ENCODE data around the gene SULT1C4. TPM values are rescaled to one million over a fixed set of nuclear protein-coding genes. Genes with fewer than 3 reads are reported as not detected.
A peak's percentile ranks its signal among the peaks of the same experiment; 100 is the strongest.

The SULT1C4 gene
- polyA plus RNA-seq, 1 of the 3 experiments (the other 2 are of a cell fraction), result 0.18 TPM

GRCh38 chr2:108383146-108383830, 5.5 kb downstream of the SULT1C4 start:
- H3K27ac ChIP-seq (ENCODE audit: low read depth in 2 of 2, low read length in 1 of 2), result no peak overlapping the region
- H3F3A ChIP-seq (replicated peaks; ENCODE audit: insufficient read depth), result no peaks in the 10 kb centered on the region
- DNase-seq, result no peak
- no peaks in the 10 kb centered on the region for H3K36me3 ChIP-seq (replicated peaks in 1 of 2; ENCODE audit: control insufficient read depth in 1 of 2, insufficient read depth in 2 of 2, low read length in 1 of 2)
- 89% methylated on average over 4 of the region's 4 CpGs for WGBS (ENCODE audit: low lambda C conversion rate)
- no peak overlapping the region for H2AFZ ChIP-seq (ENCODE audit: low read depth)
- H3K4me2 ChIP-seq, result no peak overlapping the region
- H3K9ac ChIP-seq, result no peak overlapping the region
- no peaks in the 10 kb centered on the region for H3K79me2 ChIP-seq (ENCODE audit: insufficient read depth)
- H3K9me2 ChIP-seq, result no peaks in the 10 kb centered on the region
- TF ChIP-seq CTCF (IDR thresholded peaks at IDR 0.05) (peak; percentile 26; the same call in 1 of the 2 replicates), GABPA (IDR thresholded peaks at IDR 0.05; ENCODE audit: low read depth) (no peak), FOXM1 (IDR thresholded peaks at IDR 0.05; ENCODE audit: low read depth) (no peak)
- no peaks in the 10 kb centered on the region for H3K9me3 ChIP-seq
- CTCF ChIA-PET, result interaction anchor here (1.0 kb wide), 1 partner anchor 13 kb away, joined by 4 read pairs; no protein-coding TSS in a partner anchor
- H3K4me1 ChIP-seq (ENCODE audit: control insufficient read depth in 1 of 2, insufficient read depth in 2 of 2, low read depth in 1 of 2, low read length in 1 of 2), result peaks cover 0 to 4% of the 10 kb centered on the region in 2 experiments; a peak in 2 of 4 replicates
- no peaks in the 10 kb centered on the region for H3K27me3 ChIP-seq (ENCODE audit: insufficient read depth)
- POLR2A ChIA-PET, result no interaction called here
- H3K4me3 ChIP-seq (ENCODE audit: low read depth in 2 of 2, low read length in 1 of 2), result no peak overlapping the region
- no peaks in the 10 kb centered on the region for H4K20me1 ChIP-seq (ENCODE audit: insufficient read depth)

GRCh38 chr2:108384662-108385393, 7.1 kb downstream of the SULT1C4 start:
- H3F3A ChIP-seq (replicated peaks; ENCODE audit: insufficient read depth), result no peaks in the 10 kb centered on the region
- H3K4me2 ChIP-seq, result no peak overlapping the region
- no peak overlapping the region for H2AFZ ChIP-seq (ENCODE audit: low read depth)
- no peaks in the 10 kb centered on the region for H3K9me2 ChIP-seq
- H3K4me3 ChIP-seq (ENCODE audit: low read depth in 2 of 2, low read length in 1 of 2), result no peak overlapping the region
- 71% methylated on average over 5 of the region's 5 CpGs for WGBS (ENCODE audit: low lambda C conversion rate)
- no peak overlapping the region for H3K9ac ChIP-seq
- no peak overlapping the region for H3K27ac ChIP-seq (ENCODE audit: low read depth in 2 of 2, low read length in 1 of 2)
- no peaks in the 10 kb centered on the region for H3K9me3 ChIP-seq
- H4K20me1 ChIP-seq (ENCODE audit: insufficient read depth), result no peaks in the 10 kb centered on the region
- no peaks in the 10 kb centered on the region for H3K79me2 ChIP-seq (ENCODE audit: insufficient read depth)
- no peak for TF ChIP-seq USF2 (IDR thresholded peaks at IDR 0.05; ENCODE audit: borderline replicate concordance, low read depth, low read length)
- no peak for TF ChIP-seq RAD21 (IDR thresholded peaks at IDR 0.05; ENCODE audit: low read length)
- TF ChIP-seq YY1 (IDR thresholded peaks at IDR 0.05; ENCODE audit: low read depth), result no peak
- no peak for TF ChIP-seq MXI1 (IDR thresholded peaks at IDR 0.05; ENCODE audit: low read depth, low read length)
- no peak for TF ChIP-seq TAF1 (IDR thresholded peaks at IDR 0.05; ENCODE audit: borderline replicate concordance, low read depth, low read length)
- TF ChIP-seq RFX5 (IDR thresholded peaks at IDR 0.05; ENCODE audit: low read length), result no peak
- no peak for TF ChIP-seq RCOR1 (IDR thresholded peaks at IDR 0.05; ENCODE audit: low read length)
- no peaks in the 10 kb centered on the region for H3K27me3 ChIP-seq (ENCODE audit: insufficient read depth)
- no peaks in the 10 kb centered on the region for H3K36me3 ChIP-seq (replicated peaks in 1 of 2; ENCODE audit: control insufficient read depth in 1 of 2, insufficient read depth in 2 of 2, low read length in 1 of 2)
- peaks cover 0 to 3% of the 10 kb centered on the region in 2 experiments; a peak in 1 of 4 replicates for H3K4me1 ChIP-seq (ENCODE audit: control insufficient read depth in 1 of 2, insufficient read depth in 2 of 2, low read depth in 1 of 2, low read length in 1 of 2)
- ChIA-PET CTCF (no interaction called here), POLR2A (no interaction called here)
- DNase-seq, result no peak
